Thoracic aorta (tissue), 2 donors: Measurements from ENCODE around the gene HHLA2. TPM values are rescaled to one million over a fixed set of nuclear protein-coding genes. Genes with fewer than 3 reads are reported as not detected.

Experiments used
- ATAC-seq: fragments of 150-250 bp; one replicate; pipeline ENCODE4 v1.8.0; 2017; ENCODE audit warnings: low read depth; ENCODE audit not compliant: insufficient number of reproducible peaks, low FRiP score
- DNase-seq: peaks from one replicate; pipeline ENCODE4 v3.0.0-alpha.2; 2020; ENCODE audit warnings: low spot score
- H3K27ac ChIP-seq, 2 donors: fragments of 200-600 bp; sonication (generic); 1 replicate in 1 of 2; 2 replicates in 1 of 2; pipeline ENCODE4 v1.5.1; 2016; ENCODE audit warnings: mild to moderate bottlenecking in 2 of 2, moderate library complexity in 2 of 2
- H3K27me3 ChIP-seq: fragments of 200-600 bp; sonication (generic); replicated peaks from 2 replicates; pipeline ENCODE4 v1.6.0; 2016; ENCODE audit warnings: mild to moderate bottlenecking; ENCODE audit not compliant: insufficient read depth
- H3K36me3 ChIP-seq: fragments of 200-600 bp; sonication (generic); one replicate; pipeline ENCODE4 v1.5.1; 2016
- H3K4me1 ChIP-seq, 2 donors: fragments of 200-600 bp; sonication (generic); 1 replicate in 1 of 2; 2 replicates in 1 of 2; pipeline versions ENCODE4 v1.5.1 to v1.6.0; 2016; ENCODE audit warnings: low read depth in 2 of 2, mild to moderate bottlenecking in 1 of 2; ENCODE audit not compliant: control insufficient read depth in 1 of 2
- H3K4me3 ChIP-seq: fragments of 200-600 bp; sonication (generic); 2 replicates; pipeline ENCODE4 v1.5.1; 2016; ENCODE audit warnings: mild to moderate bottlenecking
- H3K9me3 ChIP-seq: fragments of 200-600 bp; sonication (generic); 2 replicates; pipeline ENCODE4 v1.5.1; 2016
- total RNA-seq, 2 donors: library from RNA; depleted of rRNA; stranded (reverse); fragments of >200 nt; gene quantifications; one replicate each; pipeline versions ENCODE4 v1.1.0 to v1.2.3, GENCODE V29; 2016
- TF ChIP-seq, protein P1 (sequence below): fragments of 200-600 bp; sonication (generic); IDR thresholded peaks from one replicate; pipeline ENCODE4 v1.5.1; 2019; ENCODE audit warnings: antibody characterized with exemption

HHLA2 gene
- total RNA-seq, 2 donors from 2014 or later, result not detected

- ATAC-seq (no peak), DNase-seq (no peak)
- Histone ChIP-seq H3K36me3 (no peaks in the 10 kb centered on the region), H3K4me1 (peaks cover 0 to 9% of the 10 kb centered on the region in 2 donors), H3K4me3 (no peak overlapping the region), H3K27ac (no peak overlapping the region), H3K9me3 (no peaks in the 10 kb centered on the region), H3K27me3 (no peaks in the 10 kb centered on the region)
- TF ChIP-seq, protein P1, sequence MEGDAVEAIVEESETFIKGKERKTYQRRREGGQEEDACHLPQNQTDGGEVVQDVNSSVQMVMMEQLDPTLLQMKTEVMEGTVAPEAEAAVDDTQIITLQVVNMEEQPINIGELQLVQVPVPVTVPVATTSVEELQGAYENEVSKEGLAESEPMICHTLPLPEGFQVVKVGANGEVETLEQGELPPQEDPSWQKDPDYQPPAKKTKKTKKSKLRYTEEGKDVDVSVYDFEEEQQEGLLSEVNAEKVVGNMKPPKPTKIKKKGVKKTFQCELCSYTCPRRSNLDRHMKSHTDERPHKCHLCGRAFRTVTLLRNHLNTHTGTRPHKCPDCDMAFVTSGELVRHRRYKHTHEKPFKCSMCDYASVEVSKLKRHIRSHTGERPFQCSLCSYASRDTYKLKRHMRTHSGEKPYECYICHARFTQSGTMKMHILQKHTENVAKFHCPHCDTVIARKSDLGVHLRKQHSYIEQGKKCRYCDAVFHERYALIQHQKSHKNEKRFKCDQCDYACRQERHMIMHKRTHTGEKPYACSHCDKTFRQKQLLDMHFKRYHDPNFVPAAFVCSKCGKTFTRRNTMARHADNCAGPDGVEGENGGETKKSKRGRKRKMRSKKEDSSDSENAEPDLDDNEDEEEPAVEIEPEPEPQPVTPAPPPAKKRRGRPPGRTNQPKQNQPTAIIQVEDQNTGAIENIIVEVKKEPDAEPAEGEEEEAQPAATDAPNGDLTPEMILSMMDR, result no peak
Measured at GRCh38 chr3:108393128-108393900, 97.0 kb downstream of the HHLA2 start.

DNA sequence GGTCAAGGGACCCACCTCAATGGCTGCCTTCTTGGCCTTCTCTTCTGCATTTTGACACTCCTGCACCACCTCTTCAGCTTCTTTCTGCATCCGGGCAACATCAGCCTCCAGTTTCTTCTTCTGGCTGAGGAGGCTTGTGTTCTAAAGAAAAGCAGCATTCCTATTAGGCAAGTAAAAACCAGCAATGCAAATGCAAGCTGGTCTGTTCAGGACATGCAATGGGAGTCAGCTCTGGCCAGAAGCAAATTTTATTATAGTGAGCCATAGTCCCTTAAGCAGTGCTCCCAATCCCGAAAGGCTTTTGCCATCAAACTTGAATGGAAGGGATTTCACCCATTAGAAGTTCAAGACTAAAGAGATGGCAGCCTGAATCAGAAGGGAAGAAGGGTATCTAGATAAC, 97.7 kb downstream of the HHLA2 start:
- TF ChIP-seq, protein P1, result no peak
- Histone ChIP-seq H3K4me1 (peaks cover 0 to 9% of the 10 kb centered on the region in 2 donors), H3K27ac (no peak overlapping the region), H3K27me3 (no peaks in the 10 kb centered on the region), H3K9me3 (no peaks in the 10 kb centered on the region), H3K4me3 (no peak overlapping the region), H3K36me3 (no peaks in the 10 kb centered on the region)
- DNase-seq (no peak), ATAC-seq (no peak)

GRCh38 chr3:108394563-108394962, 98.2 kb downstream of the HHLA2 start:
- TF ChIP-seq, protein P1, result no peak
- peaks cover 0 to 9% of the 10 kb centered on the region in 2 donors for H3K4me1 ChIP-seq
- DNase-seq (no peak), ATAC-seq (no peak)
- H3K9me3 ChIP-seq, result no peaks in the 10 kb centered on the region
- no peak overlapping the region for H3K27ac ChIP-seq
- H3K36me3 ChIP-seq, result no peaks in the 10 kb centered on the region
- no peaks in the 10 kb centered on the region for H3K27me3 ChIP-seq
- no peak overlapping the region for H3K4me3 ChIP-seq

DNA sequence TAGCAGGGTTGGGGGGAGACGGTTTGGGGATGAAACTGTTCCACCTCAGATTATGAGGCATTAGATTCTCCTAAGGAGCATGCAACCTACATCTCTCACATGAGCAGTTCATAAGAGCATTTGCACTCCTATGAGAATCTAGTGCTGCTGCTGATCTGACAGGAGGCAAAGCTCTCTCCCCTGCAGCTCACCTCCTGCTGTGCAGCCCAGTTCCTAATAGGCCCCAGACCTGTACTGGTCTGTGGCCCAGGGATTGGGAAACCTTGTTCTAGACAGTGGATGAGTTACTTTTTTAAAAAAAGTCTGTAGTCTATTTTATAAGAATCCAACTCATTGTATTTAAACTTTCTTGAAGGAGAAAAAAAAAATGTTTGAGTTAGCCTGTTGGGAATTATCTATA, 100.0 kb downstream of the HHLA2 start:
- DNase-seq (no peak), ATAC-seq (no peak)
- Histone ChIP-seq H3K4me1 (peaks cover 0 to 9% of the 10 kb centered on the region in 2 donors), H3K4me3 (no peak overlapping the region), H3K27ac (no peak overlapping the region), H3K36me3 (no peaks in the 10 kb centered on the region), H3K27me3 (no peaks in the 10 kb centered on the region), H3K9me3 (no peaks in the 10 kb centered on the region)
- TF ChIP-seq, protein P1, result no peak

- no peak for ATAC-seq
Measured at GRCh38 chr3:108398510-108398909, 102.2 kb downstream of the HHLA2 start.

More at GRCh38 chr3:108398510-108398909, 102.2 kb downstream of the HHLA2 start:
- TF ChIP-seq, protein P1, result no peak
- no peak overlapping the region for H3K27ac ChIP-seq
- H3K27me3 ChIP-seq, result no peaks in the 10 kb centered on the region
- H3K4me1 ChIP-seq, result no peaks in the 10 kb centered on the region
- DNase-seq, result no peak
- no peak overlapping the region for H3K4me3 ChIP-seq
- H3K36me3 ChIP-seq, result no peaks in the 10 kb centered on the region
- no peaks in the 10 kb centered on the region for H3K9me3 ChIP-seq
